RWPE2 (cell line): ENCODE data around the gene TCF23.

Experiments used
- ATAC-seq: fragments of 200-7000 bp; cut with Tn5 transposase; 3 replicates; pipeline ENCODE4 v1.9.1; 2021; ENCODE audit warnings: low read depth
- DNase-seq: peaks from one replicate; pipeline ENCODE4 v3.0.0-alpha.2; 2020; ENCODE audit warnings: low spot score
- H3K27ac ChIP-seq: fragments of 450-650 bp; 2 replicates; pipeline ENCODE4 v1.5.1; 2017; ENCODE audit warnings: mild to moderate bottlenecking; ENCODE audit not compliant: poor library complexity, severe bottlenecking
- H3K27me3 ChIP-seq: fragments of 250-450 bp; sonication (Bioruptor Pico); 2 replicates; pipeline ENCODE4 v1.5.1; 2021; ENCODE audit warnings: mild to moderate bottlenecking, moderate library complexity; ENCODE audit not compliant: insufficient read depth, poor library complexity, severe bottlenecking
- H3K36me3 ChIP-seq: fragments of 250-450 bp; sonication (Bioruptor Pico); 2 replicates; pipeline ENCODE4 v1.5.1; 2020; ENCODE audit warnings: low read depth, mild to moderate bottlenecking, moderate library complexity
- H3K4me1 ChIP-seq: fragments of 250-450 bp; sonication (Bioruptor Pico); 2 replicates; pipeline ENCODE4 v1.5.1; 2021; ENCODE audit warnings: mild to moderate bottlenecking, moderate library complexity; ENCODE audit not compliant: insufficient read depth, poor library complexity, severe bottlenecking
- H3K4me3 ChIP-seq: fragments of 250-450 bp; sonication (Bioruptor Pico); 2 replicates; pipeline ENCODE4 v1.5.1; 2021; ENCODE audit warnings: mild to moderate bottlenecking, moderate library complexity; ENCODE audit not compliant: severe bottlenecking
- H3K9me3 ChIP-seq: fragments of 250-450 bp; sonication (Bioruptor Pico); 2 replicates; pipeline ENCODE4 v1.5.1; 2021; ENCODE audit warnings: mild to moderate bottlenecking, moderate library complexity; ENCODE audit not compliant: severe bottlenecking
- CTCF ChIP-seq: fragments of 450-650 bp; IDR thresholded peaks from one replicate; pipeline ENCODE4 v1.5.1; 2017; ENCODE audit warnings: mild to moderate bottlenecking, moderate library complexity; ENCODE audit not compliant: poor library complexity, severe bottlenecking

Gene TCF23

GRCh38 chr2:27152796-27153464 lies 4.1 kb downstream of the TCF23 start:
- ATAC-seq (peak; percentile 61), DNase-seq (no peak)
- Histone ChIP-seq H3K4me1 (no peaks in the 10 kb centered on the region), H3K4me3 (no peak overlapping the region), H3K27me3 (no peaks in the 10 kb centered on the region), H3K36me3 (no peaks in the 10 kb centered on the region), H3K9me3 (no peaks in the 10 kb centered on the region), H3K27ac (no peak overlapping the region)
- no peak for TF ChIP-seq CTCF

GRCh38 chr2:27154488-27154887 lies 5.7 kb downstream of the TCF23 start:
- Histone ChIP-seq H3K36me3 (no peaks in the 10 kb centered on the region), H3K4me1 (no peaks in the 10 kb centered on the region)
- TF ChIP-seq CTCF = no peak

GRCh38 chr2:27155069-27155520 lies 6.3 kb downstream of the TCF23 start:
- Histone ChIP-seq H3K4me1 (no peaks in the 10 kb centered on the region), H3K4me3 (no peak overlapping the region)

More at GRCh38 chr2:27154488-27154887, 5.7 kb downstream of the TCF23 start:
- Histone ChIP-seq H3K4me3 (no peak overlapping the region), H3K27ac (no peak overlapping the region), H3K9me3 (no peaks in the 10 kb centered on the region), H3K27me3 (no peaks in the 10 kb centered on the region)
- DNase-seq (no peak), ATAC-seq (no peak)

DNA sequence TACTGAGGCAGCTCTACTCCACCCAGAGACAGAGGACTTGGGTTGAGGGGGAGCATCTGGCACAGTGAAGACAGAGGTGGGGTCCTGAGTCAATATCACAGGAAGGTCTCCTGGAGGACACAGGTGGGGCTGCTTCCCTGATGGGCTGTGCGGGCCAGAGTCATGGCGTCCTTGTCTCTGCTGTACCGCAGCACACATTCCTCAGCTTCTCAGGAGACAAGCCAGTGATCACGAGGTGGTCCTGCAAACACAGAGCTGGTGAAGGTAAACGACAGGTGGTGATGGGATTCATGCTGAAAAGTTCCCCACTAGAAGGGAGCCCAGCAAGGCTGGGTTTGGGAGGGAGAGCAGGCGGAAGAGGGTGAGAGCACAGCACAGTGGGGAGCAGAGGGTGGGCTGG lies 9.7 kb downstream of the TCF23 start:
- no peak overlapping the region for H3K27ac ChIP-seq
- DNase-seq (no peak), ATAC-seq (no peak)
- H3K27me3 ChIP-seq = no peaks in the 10 kb centered on the region
- TF ChIP-seq CTCF = no peak
- no peak overlapping the region for H3K4me3 ChIP-seq
- no peaks in the 10 kb centered on the region for H3K36me3 ChIP-seq
- H3K4me1 ChIP-seq = no peaks in the 10 kb centered on the region
- no peaks in the 10 kb centered on the region for H3K9me3 ChIP-seq

More at GRCh38 chr2:27155069-27155520, 6.3 kb downstream of the TCF23 start:
- no peak for TF ChIP-seq CTCF
- H3K27me3 ChIP-seq = no peaks in the 10 kb centered on the region
- DNase-seq (no peak), ATAC-seq (peak; percentile 29; the same call in 1 of the 3 replicates)
- H3K27ac ChIP-seq = no peak overlapping the region
- no peaks in the 10 kb centered on the region for H3K36me3 ChIP-seq
- no peaks in the 10 kb centered on the region for H3K9me3 ChIP-seq

GRCh38 chr2:27159271-27159670 lies 10.5 kb downstream of the TCF23 start:
- Histone ChIP-seq H3K4me3 (no peak overlapping the region), H3K4me1 (no peaks in the 10 kb centered on the region), H3K36me3 (no peaks in the 10 kb centered on the region), H3K27me3 (no peaks in the 10 kb centered on the region), H3K9me3 (no peaks in the 10 kb centered on the region), H3K27ac (no peak overlapping the region)
- no peak for TF ChIP-seq CTCF
- DNase-seq (no peak), ATAC-seq (no peak)
